GM18520 (cell line): Measurements from ENCODE around the gene KLHL6.
A peak's percentile ranks its signal among the peaks of the same experiment; 100 is the strongest.

Experiments
- ATAC-seq: cut with Tn5 transposase; IDR thresholded peaks from one replicate; pipeline ENCODE4 v1.9.1; 2021; ENCODE audit not compliant: unreplicated experiment

KLHL6 gene, protein sequence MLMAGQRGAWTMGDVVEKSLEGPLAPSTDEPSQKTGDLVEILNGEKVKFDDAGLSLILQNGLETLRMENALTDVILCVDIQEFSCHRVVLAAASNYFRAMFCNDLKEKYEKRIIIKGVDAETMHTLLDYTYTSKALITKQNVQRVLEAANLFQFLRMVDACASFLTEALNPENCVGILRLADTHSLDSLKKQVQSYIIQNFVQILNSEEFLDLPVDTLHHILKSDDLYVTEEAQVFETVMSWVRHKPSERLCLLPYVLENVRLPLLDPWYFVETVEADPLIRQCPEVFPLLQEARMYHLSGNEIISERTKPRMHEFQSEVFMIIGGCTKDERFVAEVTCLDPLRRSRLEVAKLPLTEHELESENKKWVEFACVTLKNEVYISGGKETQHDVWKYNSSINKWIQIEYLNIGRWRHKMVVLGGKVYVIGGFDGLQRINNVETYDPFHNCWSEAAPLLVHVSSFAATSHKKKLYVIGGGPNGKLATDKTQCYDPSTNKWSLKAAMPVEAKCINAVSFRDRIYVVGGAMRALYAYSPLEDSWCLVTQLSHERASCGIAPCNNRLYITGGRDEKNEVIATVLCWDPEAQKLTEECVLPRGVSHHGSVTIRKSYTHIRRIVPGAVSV

GRCh38 chr3:183555541-183556081 lies at the start of gene KLHL6:
Gene KLHL6 (minus strand): TSS chr3:183555706. CDS start chr3:183555653, 53 bp downstream.
- peak; percentile 65 for ATAC-seq

GRCh38 chr3:183597959-183598358 lies 42.5 kb upstream of the KLHL6 start:
- no peak for ATAC-seq

DNA sequence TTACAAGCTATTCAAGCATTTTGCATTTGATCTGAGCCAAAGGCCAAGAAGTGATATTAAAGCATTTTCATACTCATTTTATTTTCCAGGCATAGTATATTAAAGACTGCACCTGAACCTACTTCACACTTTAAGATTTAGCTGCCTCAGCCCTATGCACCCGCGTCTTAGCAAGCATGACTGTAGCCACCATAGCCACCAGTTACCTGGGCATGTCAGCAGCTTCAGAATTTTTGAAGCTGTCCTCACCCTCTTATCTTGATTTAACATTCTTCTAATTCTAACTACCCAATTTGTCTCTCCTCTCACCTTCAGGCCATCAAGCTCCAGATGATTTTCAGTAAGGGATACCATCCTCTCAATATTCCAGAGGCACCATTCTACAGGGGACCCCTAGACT lies 39.1 kb upstream of the KLHL6 start:
- ATAC-seq: no peak

- no peak for ATAC-seq
Measured at GRCh38 chr3:183592821-183593220, 37.3 kb upstream of the KLHL6 start.

DNA sequence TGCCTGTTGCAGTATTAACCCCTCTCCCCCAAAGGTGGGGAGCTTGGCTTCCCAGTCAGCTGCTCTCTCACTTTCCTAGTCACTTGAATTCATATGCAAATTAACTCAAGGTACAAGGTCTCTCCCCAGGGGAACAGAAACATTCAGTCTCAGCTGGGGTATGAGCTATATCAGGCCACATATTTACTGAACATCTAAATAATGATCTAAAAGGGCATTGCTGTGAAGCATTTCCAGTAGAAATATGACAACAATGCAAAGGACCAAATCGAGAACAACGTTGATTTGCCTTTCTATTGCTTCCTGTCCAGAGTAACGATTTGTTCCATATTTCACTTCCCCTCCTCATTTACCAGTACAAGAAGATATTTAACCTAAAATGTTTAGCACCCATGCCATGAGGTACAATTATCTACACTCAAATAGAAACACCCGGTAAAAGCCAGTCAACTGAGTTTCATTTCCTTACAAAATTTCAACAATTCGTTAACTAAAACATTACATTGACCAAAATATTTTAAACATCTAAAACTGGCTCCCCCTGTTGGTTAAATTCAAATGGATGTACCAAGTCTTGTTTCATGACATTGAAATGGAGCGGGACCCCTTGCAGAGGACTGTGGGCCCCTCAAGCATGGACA lies 36.5 kb upstream of the KLHL6 start:
- peak; percentile 95 for ATAC-seq

GRCh38 chr3:183590442-183590841 lies 34.9 kb upstream of the KLHL6 start:
- ATAC-seq: no peak

DNA sequence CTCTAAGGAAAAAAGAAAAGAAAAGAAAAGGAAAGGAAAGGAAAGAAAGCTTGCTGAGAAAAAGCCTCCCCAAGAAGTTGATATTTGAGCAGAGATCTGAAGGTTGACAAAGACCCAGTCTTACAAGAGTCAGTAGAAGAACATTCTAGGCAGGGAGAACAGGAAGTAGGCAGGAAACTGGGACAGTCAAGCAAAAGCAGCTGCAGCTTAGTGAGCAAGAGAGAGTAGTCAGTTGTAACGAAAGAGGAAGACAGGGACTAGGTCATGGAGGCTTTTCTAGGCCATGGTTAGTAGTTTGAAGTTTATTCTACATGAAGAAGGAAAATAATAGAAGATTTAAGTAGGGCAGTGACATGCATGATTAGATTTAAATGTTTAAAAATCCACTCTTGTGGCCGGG lies 31.8 kb upstream of the KLHL6 start:
- ATAC-seq: no peak

GRCh38 chr3:183586477-183586876 lies 31.0 kb upstream of the KLHL6 start:
- ATAC-seq: no peak

- ATAC-seq: no peak
Measured at GRCh38 chr3:183584914-183585280, 29.4 kb upstream of the KLHL6 start.

- no peak for ATAC-seq
Measured at GRCh38 chr3:183584246-183584913, 28.9 kb upstream of the KLHL6 start.

DNA sequence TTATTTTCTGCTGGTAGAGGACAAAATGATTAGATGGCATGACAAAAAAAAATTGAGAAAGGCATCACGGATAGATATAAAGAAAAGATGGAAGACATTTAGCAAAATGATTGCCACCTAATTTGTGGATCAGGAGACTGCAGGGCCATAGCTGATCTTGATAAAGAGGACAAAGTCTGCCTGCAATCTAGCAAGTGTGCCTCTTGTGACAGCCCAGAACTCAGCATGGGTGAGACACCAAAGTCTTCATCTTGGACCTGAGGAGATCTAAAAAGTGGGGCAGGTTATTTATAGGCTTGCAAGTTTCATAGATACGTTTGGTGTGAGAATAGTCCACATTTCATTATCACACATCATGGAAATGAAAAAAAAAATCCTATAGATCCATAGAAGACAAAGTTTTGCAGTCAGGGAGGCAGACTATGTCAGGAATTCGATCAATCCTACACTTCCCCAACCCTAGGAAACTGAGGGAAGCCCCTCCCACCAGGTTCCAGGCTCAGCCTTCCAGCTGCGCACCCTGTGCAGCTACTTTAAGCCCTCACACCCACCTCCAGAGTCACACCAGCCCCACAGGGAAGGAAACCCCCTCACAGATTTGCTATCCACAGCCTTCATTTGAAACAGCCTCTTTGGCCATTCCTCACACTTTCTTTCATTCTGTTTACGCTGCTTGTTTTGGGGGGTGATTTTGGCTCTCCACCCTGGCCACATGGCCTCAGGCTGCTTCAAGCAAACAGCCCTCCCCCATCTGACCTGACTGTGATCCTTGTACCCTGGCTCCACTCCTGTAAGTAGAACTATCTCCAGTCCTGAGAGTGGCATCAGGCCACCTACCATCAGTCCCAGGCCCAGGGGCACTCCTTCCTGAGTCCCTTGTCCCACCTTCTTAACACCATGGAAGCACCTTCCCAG lies 28.1 kb upstream of the KLHL6 start:
- ATAC-seq: no peak

DNA sequence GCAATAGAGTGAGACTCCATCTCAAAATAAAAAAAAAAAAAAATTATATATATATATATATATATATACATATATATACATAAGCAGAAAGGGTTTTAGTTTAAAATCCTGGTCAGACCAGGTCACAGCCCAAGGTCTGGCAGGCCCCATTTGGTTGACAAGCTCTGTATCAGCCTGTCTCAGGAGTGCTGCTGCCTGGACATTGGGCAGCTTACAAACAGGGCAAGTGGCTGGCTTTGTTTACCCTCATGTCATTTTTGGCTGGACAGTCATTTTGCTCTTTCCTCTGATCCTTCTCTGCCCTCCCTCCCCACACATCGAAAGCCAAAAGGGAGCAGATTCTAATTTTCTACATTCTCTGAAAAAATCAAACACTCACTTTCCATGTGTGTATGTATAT lies 26.7 kb upstream of the KLHL6 start:
- ATAC-seq: no peak

GRCh38 chr3:183581496-183582155 lies 26.1 kb upstream of the KLHL6 start:
- no peak for ATAC-seq

DNA sequence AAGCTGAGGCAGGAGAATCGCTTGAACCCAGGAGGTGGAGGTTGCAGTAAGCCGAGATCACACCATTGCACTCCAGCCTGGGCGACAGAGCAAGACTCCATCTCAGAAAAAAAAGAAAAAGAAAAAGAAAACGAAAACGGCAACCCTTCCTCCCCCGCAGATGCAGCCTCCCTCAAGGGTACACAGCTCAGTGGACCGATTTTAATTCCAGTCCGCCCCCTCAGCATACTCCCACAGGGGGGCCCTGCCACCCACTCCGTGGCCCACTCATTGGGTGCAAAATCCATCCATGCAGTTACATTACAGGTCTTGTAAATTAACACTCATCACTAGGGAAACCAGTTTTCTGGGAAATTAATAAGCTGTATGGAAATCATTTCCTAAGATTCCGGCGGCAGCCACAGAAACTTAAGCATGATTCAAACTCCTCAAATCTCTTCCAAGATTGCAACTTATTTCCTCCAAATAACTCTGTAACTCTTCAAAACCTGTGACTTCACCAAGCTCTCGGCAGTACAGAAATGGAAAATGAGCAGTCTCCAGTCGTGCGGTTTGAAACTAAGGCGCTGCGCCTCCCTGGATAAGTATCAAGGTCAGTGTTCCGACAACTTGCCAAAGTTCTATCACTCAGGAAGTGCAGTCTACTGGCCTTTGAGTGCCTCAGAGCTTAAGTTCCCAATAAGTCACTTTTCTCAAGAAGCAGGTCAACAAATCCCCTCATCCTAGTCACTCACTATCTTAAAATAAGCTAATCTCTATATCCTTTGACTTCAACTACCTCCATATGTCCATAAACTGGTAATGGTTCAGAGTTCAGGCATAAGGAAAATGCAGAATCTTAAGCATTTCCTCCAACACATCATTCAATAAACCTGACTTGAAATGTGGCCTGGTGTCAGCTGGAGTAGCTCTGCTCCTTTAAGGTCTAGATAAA lies 24.7 kb upstream of the KLHL6 start:
- no peak for ATAC-seq

GRCh38 chr3:183578179-183578578 lies 22.7 kb upstream of the KLHL6 start:
- ATAC-seq: no peak

GRCh38 chr3:183577346-183577745 lies 21.8 kb upstream of the KLHL6 start:
- ATAC-seq: no peak

DNA sequence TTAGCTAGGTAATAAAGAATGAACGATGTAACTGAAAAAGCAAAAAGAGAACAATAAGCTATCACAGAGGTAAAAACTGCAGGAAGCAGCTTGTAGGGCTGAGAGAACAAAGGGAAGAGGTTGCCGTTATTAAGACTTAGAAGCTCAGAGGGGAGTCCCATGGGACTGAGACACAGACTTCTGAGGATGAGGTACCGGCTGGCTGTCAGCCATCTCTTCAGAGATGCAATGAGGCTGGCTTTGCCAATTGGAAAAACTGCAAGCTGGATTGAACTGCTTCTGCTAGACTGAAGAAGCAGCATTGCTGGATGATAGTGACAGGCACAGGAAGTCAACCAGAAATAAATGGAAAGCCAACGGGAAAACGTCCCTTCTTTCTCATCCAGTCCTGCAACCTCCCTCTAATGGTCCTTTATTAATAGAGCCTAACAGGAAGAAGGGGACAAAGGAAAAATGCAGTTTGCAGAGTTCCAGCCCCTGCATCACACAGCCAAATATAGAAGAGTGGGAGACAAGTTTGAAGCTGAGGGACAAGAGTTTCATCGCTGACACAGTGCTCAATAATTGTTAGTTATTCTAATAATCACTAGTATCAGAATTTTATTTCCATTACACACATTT lies 21.1 kb upstream of the KLHL6 start:
- ATAC-seq: no peak

GRCh38 chr3:183572935-183573334 lies 17.4 kb upstream of the KLHL6 start:
- no peak for ATAC-seq
